Measurements from ENCODE around the gene TMEM232.
"Not testable (repeated sequence)": the region's sequence is repeated elsewhere in the genome, so short reads cannot be mapped to it uniquely, and the experiment has no call there.

Gene TMEM232

GRCh38 chr5:110707260-110707844, 19.1 kb downstream of the TMEM232 start:
- DNase-seq (ENCODE audit: low read depth), result no peak

- no peak for DNase-seq (ENCODE audit: low read depth)
These were observed 21.1 kb downstream of the TMEM232 start for GRCh38 chr5:110705349-110705748.

GRCh38 chr5:110703481-110703880, 23.0 kb downstream of the TMEM232 start:
- no peak for DNase-seq (ENCODE audit: low read depth)

- DNase-seq (ENCODE audit: low read depth), result no peak
These were observed 23.8 kb downstream of the TMEM232 start for GRCh38 chr5:110702704-110703103.

- no peak for DNase-seq (ENCODE audit: low read depth)
These were observed 24.2 kb downstream of the TMEM232 start for GRCh38 chr5:110702300-110702699.

GRCh38 chr5:110692669-110693068, 33.8 kb downstream of the TMEM232 start:
- not testable (repeated sequence) for DNase-seq (ENCODE audit: low read depth)

- not testable (repeated sequence) for DNase-seq (ENCODE audit: low read depth)
These were observed 35.9 kb downstream of the TMEM232 start for GRCh38 chr5:110690587-110690986.

GRCh38 chr5:110687485-110687884, 39.0 kb downstream of the TMEM232 start:
- no peak for DNase-seq (ENCODE audit: low read depth)

GRCh38 chr5:110686270-110686669, 40.2 kb downstream of the TMEM232 start:
- no peak for DNase-seq (ENCODE audit: low read depth)

GRCh38 chr5:110681953-110682352, 44.5 kb downstream of the TMEM232 start:
- DNase-seq (ENCODE audit: low read depth), result no peak

- no peak for DNase-seq (ENCODE audit: low read depth)
These were observed 45.4 kb downstream of the TMEM232 start for GRCh38 chr5:110681109-110681508.

- not testable (repeated sequence) for DNase-seq (ENCODE audit: low read depth)
These were observed 49.9 kb downstream of the TMEM232 start for GRCh38 chr5:110676554-110676953.

- no peak for DNase-seq (ENCODE audit: low read depth)
These were observed 61.2 kb downstream of the TMEM232 start for GRCh38 chr5:110665184-110665726.

- DNase-seq (ENCODE audit: low read depth), result no peak
These were observed 62.9 kb downstream of the TMEM232 start for GRCh38 chr5:110663525-110663924.

GRCh38 chr5:110658006-110658405, 68.5 kb downstream of the TMEM232 start:
- DNase-seq (ENCODE audit: low read depth), result no peak

- no peak for DNase-seq (ENCODE audit: low read depth)
These were observed 73.1 kb downstream of the TMEM232 start for GRCh38 chr5:110653231-110653970.

GRCh38 chr5:110651507-110651906, 75.0 kb downstream of the TMEM232 start:
- no peak for DNase-seq (ENCODE audit: low read depth)

- no peak for DNase-seq (ENCODE audit: low read depth)
These were observed 82.1 kb downstream of the TMEM232 start for GRCh38 chr5:110644357-110644756.

- no peak for DNase-seq (ENCODE audit: low read depth)
These were observed 87.2 kb downstream of the TMEM232 start for GRCh38 chr5:110638970-110639902.

- DNase-seq (ENCODE audit: low read depth), result no peak
These were observed 92.0 kb downstream of the TMEM232 start for GRCh38 chr5:110634475-110634874.

GRCh38 chr5:110631236-110631635, 95.2 kb downstream of the TMEM232 start:
- no peak for DNase-seq (ENCODE audit: low read depth)

GRCh38 chr5:110630350-110630749, 96.1 kb downstream of the TMEM232 start:
- no peak for DNase-seq (ENCODE audit: low read depth)

Measured in stimulated activated CD8-positive, alpha-beta memory T cell treated with anti-CD3 and anti-CD28 coated beads, Interleukin-15, amount 100 ng/mL, for 1 hour (primary cell).